ENCODE results near the gene ZNF106.
A peak's percentile ranks its signal among the peaks of the same experiment; 100 is the strongest.

Gene ZNF106

GRCh38 chr15:42490671-42491538 lies at the start of gene ZNF106:
Gene ZNF106 (minus strand): TSS chr15:42491141. CDS start chr15:42472289, 18,852 bp downstream.
- peak; percentile 4 for FAIRE-seq

- no peak for FAIRE-seq
Observed at GRCh38 chr15:42533246-42533645, 42.3 kb upstream of the ZNF106 start.

GRCh38 chr15:42528970-42529369 lies 38.0 kb upstream of the ZNF106 start:
- peak; percentile 79 for FAIRE-seq

GRCh38 chr15:42523331-42523730 lies 32.4 kb upstream of the ZNF106 start:
- FAIRE-seq = no peak

GRCh38 chr15:42511007-42511391 lies 20.1 kb upstream of the ZNF106 start:
- peak; percentile 4 for FAIRE-seq

- no peak for FAIRE-seq
Observed at GRCh38 chr15:42510258-42511006, 19.5 kb upstream of the ZNF106 start.

- no peak for FAIRE-seq
Observed at GRCh38 chr15:42508263-42508690, 17.3 kb upstream of the ZNF106 start.

GRCh38 chr15:42507514-42507913 lies 16.6 kb upstream of the ZNF106 start:
- FAIRE-seq = no peak

GRCh38 chr15:42504631-42505030 lies 13.7 kb upstream of the ZNF106 start:
- no peak for FAIRE-seq

GRCh38 chr15:42503825-42504224 lies 12.9 kb upstream of the ZNF106 start:
- FAIRE-seq = no peak

GRCh38 chr15:42502477-42502876 lies 11.5 kb upstream of the ZNF106 start:
- no peak for FAIRE-seq

- FAIRE-seq = no peak
Observed at GRCh38 chr15:42499858-42500609, 9.1 kb upstream of the ZNF106 start.

- FAIRE-seq = no peak
Observed at GRCh38 chr15:42498212-42499068, 7.5 kb upstream of the ZNF106 start.

GRCh38 chr15:42495361-42496212 lies 4.6 kb upstream of the ZNF106 start, which contains the start of gene SNAP23:
Gene SNAP23 (plus strand): TSS chr15:42495634. CDS start chr15:42511847, 16,213 bp downstream.
- FAIRE-seq = peak; percentile 23

GRCh38 chr15:42494998-42495360 lies 4.0 kb upstream of the ZNF106 start:
- no peak for FAIRE-seq

- FAIRE-seq = no peak
Observed at GRCh38 chr15:42493679-42494078, 2.7 kb upstream of the ZNF106 start.

GRCh38 chr15:42491539-42492225 lies 741 bp upstream of the ZNF106 start:
- no peak for FAIRE-seq

- no peak for FAIRE-seq
Observed at GRCh38 chr15:42490291-42490670, 660 bp downstream of the ZNF106 start.

- no peak for FAIRE-seq
Observed at GRCh38 chr15:42483677-42484076, 7.3 kb downstream of the ZNF106 start.

- FAIRE-seq = no peak
Observed at GRCh38 chr15:42482701-42483100, 8.2 kb downstream of the ZNF106 start.

Data from endometrium (tissue), 2 donors.